Activated CD4-positive, alpha-beta T cell treated with anti-CD3 and anti-CD28 coated beads, Interleukin-2, amount 10 ng/mL, durations not matched to agents 7 days and 5 days (primary cell): Measurements from ENCODE around the gene GRID1. TPM values are rescaled to one million over a fixed set of nuclear protein-coding genes. Genes with fewer than 3 reads are reported as not detected.

Source experiments
- CTCF ChIA-PET: fragments of 350-600 bp; sonication (Branson Sonifier 250); formaldehyde crosslinking; loops from one replicate; lab custom pipeline; 2021; ENCODE audit warnings: antibody characterized with exemption; lab: Charles Lee
- POLR2A ChIA-PET: fragments of 350-600 bp; sonication (Branson Sonifier 250); formaldehyde crosslinking; loops from one replicate; lab custom pipeline; 2021; ENCODE audit warnings: antibody characterized with exemption; lab: Charles Lee
- DNase-seq: peaks from one replicate; pipeline ENCODE4 v3.0.0-alpha.2; 2020
- H3K27ac Mint-ChIP-seq: one replicate; pipeline ENCODE4 v1.8.0; 2021; ENCODE audit warnings: mild to moderate bottlenecking, moderate library complexity, mixed read lengths
- H3K27me3 Mint-ChIP-seq: one replicate; pipeline ENCODE4 v1.8.0; 2021; ENCODE audit warnings: mixed read lengths
- H3K36me3 Mint-ChIP-seq: one replicate; pipeline ENCODE4 v1.8.0; 2021; ENCODE audit warnings: low read depth, mixed read lengths
- H3K4me1 Mint-ChIP-seq: one replicate; pipeline ENCODE4 v1.8.0; 2021; ENCODE audit warnings: mixed read lengths
- H3K4me3 Mint-ChIP-seq: one replicate; pipeline ENCODE4 v1.8.0; 2021; ENCODE audit warnings: mild to moderate bottlenecking, moderate library complexity, mixed read lengths
- H3K9me3 Mint-ChIP-seq: one replicate; pipeline ENCODE4 v1.8.0; 2021; ENCODE audit warnings: mixed read lengths
- total RNA-seq, 2 experiments: library from RNA; stranded (reverse); gene quantifications; one replicate each; pipeline ENCODE4 v1.2.3, GENCODE V29; 2021

GRID1 gene
- total RNA-seq, 2 experiments from 2014 or later = not detected

DNA sequence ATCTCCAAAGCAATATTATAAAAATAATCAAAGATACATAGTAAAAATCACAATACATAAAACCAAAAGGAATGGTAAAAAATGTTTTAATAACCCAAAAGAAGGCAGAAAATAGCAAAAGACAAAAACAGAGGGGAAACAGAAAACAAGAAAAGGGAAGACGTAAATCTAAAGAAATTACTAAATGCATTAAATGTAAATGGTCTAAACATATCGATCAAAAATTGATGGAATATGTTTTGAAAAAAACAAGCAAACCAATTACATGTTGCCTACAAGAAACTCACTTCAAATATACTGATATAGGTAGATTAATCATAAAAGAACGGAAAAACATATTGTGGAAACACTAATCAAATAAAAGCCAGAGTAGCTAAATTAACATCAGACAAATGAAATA, 369.1 kb downstream of the GRID1 start:
- no peak overlapping the region for H3K4me3 Mint-ChIP-seq
- CTCF ChIA-PET = no interaction called here
- H3K36me3 Mint-ChIP-seq = no peaks in the 10 kb centered on the region
- no peak overlapping the region for H3K27ac Mint-ChIP-seq
- no peaks in the 10 kb centered on the region for H3K9me3 Mint-ChIP-seq
- H3K27me3 Mint-ChIP-seq = peaks cover 26% of the 10 kb centered on the region
- no peak for DNase-seq
- POLR2A ChIA-PET = no interaction called here
- no peaks in the 10 kb centered on the region for H3K4me1 Mint-ChIP-seq

DNA sequence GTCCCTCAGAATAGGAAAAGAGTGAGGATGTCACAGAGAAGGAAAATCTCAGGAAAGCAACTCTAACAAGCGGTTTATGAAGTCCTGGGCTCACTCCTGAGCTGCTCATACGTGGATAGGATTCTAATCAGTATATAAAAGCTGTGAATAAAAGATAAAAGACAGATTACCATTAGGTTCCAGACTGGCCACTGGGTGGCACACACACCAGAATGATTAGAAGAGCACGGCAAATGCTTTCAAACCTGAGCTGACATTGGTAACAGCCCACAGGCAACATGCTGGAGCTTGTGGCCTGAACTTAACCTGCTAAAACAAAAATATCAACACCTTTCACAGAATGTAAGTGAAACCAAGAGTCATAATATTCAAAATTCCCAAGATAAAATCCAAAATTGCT, 370.8 kb downstream of the GRID1 start:
- Mint-ChIP-seq H3K9me3 (no peaks in the 10 kb centered on the region), H3K27ac (no peak overlapping the region), H3K4me1 (no peaks in the 10 kb centered on the region), H3K4me3 (no peak overlapping the region), H3K27me3 (peaks cover 19% of the 10 kb centered on the region), H3K36me3 (no peaks in the 10 kb centered on the region)
- DNase-seq = peak; percentile 22
- CTCF ChIA-PET = interaction anchor here (1.0 kb wide), 1 partner anchor 9 kb away, joined by 3 read pairs; no protein-coding TSS in a partner anchor
- POLR2A ChIA-PET = no interaction called here

DNA sequence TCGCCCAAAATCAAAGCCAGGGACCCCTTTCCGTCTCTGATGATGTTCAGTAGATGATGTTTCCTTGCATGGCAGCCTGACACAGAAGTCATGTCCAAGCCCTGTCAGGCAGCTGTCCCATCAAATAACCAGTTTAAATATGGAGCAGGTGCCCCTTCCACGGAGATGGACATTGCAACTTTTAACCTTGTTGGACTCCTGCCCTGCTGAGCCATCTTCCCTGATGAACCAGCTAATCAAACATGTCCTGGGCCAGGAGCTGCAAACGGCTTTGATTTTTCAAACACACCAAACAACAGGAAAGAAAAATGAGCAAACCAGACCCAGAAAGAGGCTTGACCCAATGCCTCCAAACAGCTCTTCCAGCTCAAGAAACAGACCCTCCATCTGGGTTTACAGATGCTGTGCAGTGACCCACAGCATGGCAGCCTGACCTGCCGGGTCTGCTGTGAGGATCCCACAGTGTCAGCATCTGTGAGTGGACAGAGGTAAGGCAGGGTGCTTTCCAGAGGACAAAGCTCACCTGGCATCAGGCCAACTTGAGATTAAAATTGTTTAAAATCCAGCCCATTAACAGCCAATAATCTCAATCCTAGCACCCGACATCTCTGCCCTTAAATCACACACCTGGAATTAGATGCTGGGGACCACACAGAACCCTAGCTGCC, 372.6 kb downstream of the GRID1 start:
- no peaks in the 10 kb centered on the region for H3K9me3 Mint-ChIP-seq
- DNase-seq = no peak
- H3K36me3 Mint-ChIP-seq = no peaks in the 10 kb centered on the region
- ChIA-PET POLR2A (no interaction called here), CTCF (interaction anchor here (0.6 kb wide), 1 partner anchor 15 kb away, joined by 3 read pairs; no protein-coding TSS in a partner anchor)
- H3K4me3 Mint-ChIP-seq = no peak overlapping the region
- H3K27me3 Mint-ChIP-seq = peaks cover 11% of the 10 kb centered on the region
- H3K27ac Mint-ChIP-seq = no peak overlapping the region
- no peaks in the 10 kb centered on the region for H3K4me1 Mint-ChIP-seq

DNA sequence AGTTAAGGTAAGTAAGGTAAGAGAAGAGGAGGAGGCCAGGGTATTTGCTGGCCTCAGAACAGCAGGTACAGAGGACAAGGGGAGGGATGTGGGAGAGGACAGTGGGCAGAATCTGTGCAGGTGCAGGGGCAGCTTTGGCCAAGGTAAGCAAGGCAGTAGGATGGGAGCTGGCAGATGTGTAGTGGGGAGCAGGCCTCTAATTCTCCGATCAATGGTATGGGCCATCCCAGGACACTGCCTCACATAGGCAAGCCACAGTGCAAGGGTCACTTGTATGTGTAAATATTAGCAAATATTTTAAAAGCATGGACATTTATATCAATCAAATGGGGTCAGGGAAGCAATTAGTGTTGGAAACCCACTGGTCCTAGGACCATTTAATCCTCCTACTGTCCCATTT, 373.5 kb downstream of the GRID1 start:
- H3K27me3 Mint-ChIP-seq = peaks cover 10% of the 10 kb centered on the region
- H3K36me3 Mint-ChIP-seq = no peaks in the 10 kb centered on the region
- no peak overlapping the region for H3K27ac Mint-ChIP-seq
- H3K4me3 Mint-ChIP-seq = no peak overlapping the region
- no peaks in the 10 kb centered on the region for H3K9me3 Mint-ChIP-seq
- ChIA-PET POLR2A (no interaction called here), CTCF (no interaction called here)
- no peak for DNase-seq
- no peaks in the 10 kb centered on the region for H3K4me1 Mint-ChIP-seq

DNA sequence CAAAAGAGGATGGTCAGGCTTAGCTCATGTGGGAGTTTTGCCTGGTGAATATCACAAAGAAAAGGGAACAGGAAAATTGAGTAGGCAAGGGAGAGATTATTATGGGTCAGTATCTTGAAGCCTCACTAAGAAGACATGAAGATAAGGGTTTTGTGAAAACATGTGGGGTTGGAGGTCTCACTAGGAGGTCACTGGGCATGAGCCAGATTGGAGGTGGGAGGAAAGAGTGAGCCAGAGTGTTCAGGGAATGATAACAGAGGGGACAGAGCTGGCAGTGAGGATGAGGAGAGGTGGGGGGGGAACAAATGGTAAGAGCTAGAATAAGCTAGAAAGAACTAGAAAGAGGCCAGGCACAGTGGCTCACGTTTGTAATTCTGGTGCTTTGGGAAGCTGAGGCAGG, 374.3 kb downstream of the GRID1 start:
- POLR2A ChIA-PET = no interaction called here
- DNase-seq = no peak
- H3K9me3 Mint-ChIP-seq = no peaks in the 10 kb centered on the region
- no peaks in the 10 kb centered on the region for H3K4me1 Mint-ChIP-seq
- CTCF ChIA-PET = no interaction called here
- H3K36me3 Mint-ChIP-seq = no peaks in the 10 kb centered on the region
- no peak overlapping the region for H3K4me3 Mint-ChIP-seq
- peaks cover 7% of the 10 kb centered on the region for H3K27me3 Mint-ChIP-seq
- H3K27ac Mint-ChIP-seq = no peak overlapping the region

DNA sequence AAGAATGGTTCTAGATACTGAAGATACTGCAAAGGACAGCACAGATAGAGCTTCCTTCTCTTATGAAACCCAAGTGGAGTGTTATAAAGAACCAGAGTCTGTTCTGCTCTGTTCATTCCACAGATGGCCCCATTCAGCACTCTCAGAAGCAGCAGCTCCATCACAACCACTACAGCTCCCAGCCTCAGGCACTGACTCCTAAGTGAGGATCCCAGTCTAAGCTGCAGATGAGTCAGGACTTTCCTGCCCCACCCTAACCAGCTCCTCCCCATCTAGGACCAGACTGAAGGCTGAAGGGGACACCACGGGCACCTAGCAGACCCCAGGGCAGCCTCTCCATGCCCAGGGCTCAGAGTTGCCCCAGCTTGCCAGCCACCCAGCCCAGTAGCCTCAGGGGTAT, 379.8 kb downstream of the GRID1 start:
- ChIA-PET CTCF (interaction anchor here (1.0 kb wide), 1 partner anchor 9 kb away, joined by 3 read pairs; no protein-coding TSS in a partner anchor), POLR2A (no interaction called here)

DNA sequence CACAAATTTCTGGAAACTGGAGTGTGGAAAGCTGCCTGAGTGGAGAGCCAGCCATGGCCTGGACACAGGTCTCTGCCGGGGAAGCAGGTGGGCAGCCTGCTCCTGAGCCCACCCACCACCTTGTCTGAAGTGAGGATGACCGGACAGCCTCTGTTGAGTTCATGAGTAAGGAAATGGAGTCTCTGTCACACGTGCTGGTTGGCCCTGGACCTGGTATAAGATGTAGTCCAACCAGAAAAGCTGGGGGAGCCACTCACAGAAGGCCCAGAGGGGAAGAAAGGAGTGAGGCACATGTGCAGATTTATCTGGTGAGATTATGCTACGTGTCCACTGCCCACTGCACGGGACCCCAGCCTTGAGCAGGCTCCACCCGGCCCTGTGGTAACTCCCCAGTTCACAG, 383.5 kb downstream of the GRID1 start:
- DNase-seq = no peak
- H3K9me3 Mint-ChIP-seq = no peaks in the 10 kb centered on the region
- no peak overlapping the region for H3K27ac Mint-ChIP-seq
- CTCF ChIA-PET = no interaction called here
- H3K27me3 Mint-ChIP-seq = no peaks in the 10 kb centered on the region
- POLR2A ChIA-PET = no interaction called here
- H3K4me1 Mint-ChIP-seq = no peaks in the 10 kb centered on the region
- H3K36me3 Mint-ChIP-seq = no peaks in the 10 kb centered on the region
- no peak overlapping the region for H3K4me3 Mint-ChIP-seq

More for the DNA sequence above, 379.8 kb downstream of the GRID1 start:
- H3K9me3 Mint-ChIP-seq = no peaks in the 10 kb centered on the region
- H3K4me1 Mint-ChIP-seq = no peaks in the 10 kb centered on the region
- no peaks in the 10 kb centered on the region for H3K36me3 Mint-ChIP-seq
- no peak overlapping the region for H3K4me3 Mint-ChIP-seq
- no peak overlapping the region for H3K27ac Mint-ChIP-seq
- peaks cover 2% of the 10 kb centered on the region for H3K27me3 Mint-ChIP-seq
- no peak for DNase-seq

DNA sequence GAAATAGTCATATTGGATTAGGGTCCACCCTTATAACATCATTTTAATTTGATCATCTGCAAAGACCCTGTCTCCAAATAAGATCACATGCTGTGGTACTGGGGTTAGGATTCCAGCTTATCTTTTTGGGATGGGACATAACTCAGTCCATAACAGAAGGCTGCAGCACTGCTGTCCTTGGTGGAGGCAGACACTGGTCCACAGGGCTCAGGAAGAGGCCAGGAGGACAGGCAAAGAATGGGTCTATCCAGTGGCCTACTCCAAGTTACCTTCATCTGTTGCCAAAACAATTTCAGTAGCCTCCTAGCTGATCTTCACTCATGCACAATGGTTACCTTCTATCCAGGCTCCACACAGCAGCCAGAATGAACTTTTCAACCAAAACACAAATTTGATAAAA, 387.0 kb downstream of the GRID1 start:
- ChIA-PET POLR2A (no interaction called here), CTCF (no interaction called here)
- Mint-ChIP-seq H3K4me1 (no peaks in the 10 kb centered on the region), H3K27me3 (no peaks in the 10 kb centered on the region), H3K9me3 (no peaks in the 10 kb centered on the region), H3K36me3 (no peaks in the 10 kb centered on the region), H3K27ac (no peak overlapping the region), H3K4me3 (no peak overlapping the region)
- DNase-seq = no peak

DNA sequence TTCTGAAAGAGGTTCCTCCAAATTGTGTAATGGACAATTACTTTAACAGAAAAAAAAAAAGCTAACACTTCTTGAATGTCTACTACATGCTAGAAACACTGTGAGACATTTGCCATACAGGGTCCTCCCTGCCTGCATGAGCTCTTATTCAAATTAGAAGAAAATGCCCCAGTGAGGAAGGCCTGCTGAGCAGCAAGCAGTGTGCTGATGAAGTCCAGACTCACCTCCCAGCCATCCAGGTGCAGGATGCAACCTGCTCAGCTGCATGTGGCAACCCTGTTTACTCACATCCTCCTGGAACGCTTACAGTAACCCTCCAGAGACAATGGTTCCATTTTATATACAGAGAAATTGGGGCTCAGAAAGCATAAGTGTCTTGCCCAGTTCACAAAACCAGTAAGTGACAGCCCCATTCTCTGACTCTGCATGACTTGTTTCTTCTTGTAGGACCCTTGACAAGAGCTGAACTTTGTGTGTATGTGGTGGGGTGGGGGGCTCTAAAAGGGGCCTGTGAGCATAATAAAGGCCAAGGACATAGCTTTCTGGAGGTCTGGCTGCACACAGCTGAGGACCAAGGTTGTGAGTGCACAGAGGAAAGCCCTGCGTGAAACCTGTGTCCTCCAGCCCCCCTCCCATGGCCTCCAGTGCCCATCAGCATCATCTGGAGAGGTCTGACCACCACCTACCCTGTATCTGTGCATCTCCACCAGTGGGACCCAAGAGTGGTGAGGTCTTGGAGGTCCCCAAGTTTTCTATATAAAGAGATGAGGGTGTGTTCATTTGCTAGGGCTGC, 387.8 kb downstream of the GRID1 start:
- no peak overlapping the region for H3K4me3 Mint-ChIP-seq
- no peak overlapping the region for H3K27ac Mint-ChIP-seq
- no peaks in the 10 kb centered on the region for H3K9me3 Mint-ChIP-seq
- H3K36me3 Mint-ChIP-seq = no peaks in the 10 kb centered on the region
- H3K27me3 Mint-ChIP-seq = no peaks in the 10 kb centered on the region
- H3K4me1 Mint-ChIP-seq = no peaks in the 10 kb centered on the region
- DNase-seq = no peak
- ChIA-PET POLR2A (no interaction called here), CTCF (no interaction called here)

DNA sequence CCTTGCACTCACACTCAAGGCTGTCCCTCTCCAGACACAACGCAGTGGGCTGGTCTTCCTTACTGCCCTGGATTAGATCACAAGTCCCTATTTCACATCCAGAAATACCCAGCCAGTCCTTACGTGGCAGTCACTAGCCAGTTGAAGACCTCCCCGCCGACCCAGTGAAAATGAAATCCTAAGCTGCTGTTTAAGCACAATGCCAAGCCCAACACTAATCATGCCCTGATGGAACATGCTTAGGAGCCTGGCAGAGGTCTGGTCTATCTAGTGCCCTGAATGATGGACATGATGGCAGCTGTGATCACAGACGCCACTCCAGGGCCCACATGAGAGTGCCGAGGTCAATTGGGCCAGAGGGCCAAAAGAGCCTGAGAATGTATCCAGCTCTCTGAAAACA, 389.0 kb downstream of the GRID1 start:
- no peak overlapping the region for H3K4me3 Mint-ChIP-seq
- ChIA-PET CTCF (no interaction called here), POLR2A (no interaction called here)
- H3K36me3 Mint-ChIP-seq = no peaks in the 10 kb centered on the region
- H3K4me1 Mint-ChIP-seq = no peaks in the 10 kb centered on the region
- no peaks in the 10 kb centered on the region for H3K27me3 Mint-ChIP-seq
- H3K9me3 Mint-ChIP-seq = no peaks in the 10 kb centered on the region
- H3K27ac Mint-ChIP-seq = no peak overlapping the region
- DNase-seq = no peak

DNA sequence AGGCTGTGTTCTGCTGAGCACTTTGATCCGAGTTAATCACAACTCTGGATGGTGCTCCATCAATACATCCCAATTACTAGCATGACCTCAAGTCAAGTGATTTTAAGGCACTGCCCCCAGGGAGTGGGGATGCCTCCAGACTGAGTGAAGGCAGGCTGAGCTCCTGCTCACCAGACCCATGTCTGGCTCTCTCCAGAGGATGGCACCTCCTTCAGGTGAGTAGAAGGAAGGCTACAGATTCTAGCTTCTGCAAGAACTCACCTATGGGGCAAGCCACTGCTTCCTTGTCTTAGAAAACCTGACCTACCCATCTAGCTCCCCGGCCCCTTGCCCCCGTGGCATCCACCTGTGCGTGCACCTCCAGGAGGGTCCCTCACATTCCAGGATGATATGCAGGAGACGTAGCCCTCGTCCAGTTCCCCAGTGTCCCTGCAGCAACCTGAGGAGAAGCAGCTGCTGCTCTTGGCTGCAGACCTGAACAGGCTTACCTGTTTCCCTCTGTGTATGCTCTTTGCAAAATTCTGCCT, 390.3 kb downstream of the GRID1 start:
- Mint-ChIP-seq H3K27ac (no peak overlapping the region), H3K9me3 (no peaks in the 10 kb centered on the region), H3K27me3 (peaks cover 2% of the 10 kb centered on the region), H3K36me3 (no peaks in the 10 kb centered on the region), H3K4me1 (no peaks in the 10 kb centered on the region), H3K4me3 (no peak overlapping the region)
- DNase-seq = no peak
- CTCF ChIA-PET = interaction anchor here (0.5 kb wide), 1 partner anchor 110 kb away, joined by 4 read pairs; no protein-coding TSS in a partner anchor
- POLR2A ChIA-PET = no interaction called here

DNA sequence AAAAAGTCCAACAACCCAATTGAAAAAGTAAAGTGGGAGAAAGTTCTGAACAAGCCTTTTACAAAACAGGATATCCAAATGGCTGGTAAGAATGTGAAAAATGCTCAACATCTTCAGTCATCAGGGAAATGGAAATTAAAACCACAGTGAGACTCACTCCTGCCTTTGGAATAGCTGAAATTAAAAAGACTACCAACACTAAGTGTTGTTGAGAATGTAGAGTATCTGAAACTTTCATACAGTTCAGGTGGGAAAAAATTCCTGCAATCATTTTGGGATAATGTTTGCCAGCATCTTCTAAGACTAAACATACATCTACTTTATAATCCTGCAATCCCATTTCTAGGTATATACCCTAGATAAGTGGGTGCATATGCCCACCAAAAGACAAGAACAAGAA, 395.1 kb downstream of the GRID1 start:
- ChIA-PET CTCF (no interaction called here), POLR2A (no interaction called here)
- no peaks in the 10 kb centered on the region for H3K9me3 Mint-ChIP-seq
- no peak for DNase-seq
- peaks cover 4% of the 10 kb centered on the region for H3K4me1 Mint-ChIP-seq
- peaks cover 8% of the 10 kb centered on the region for H3K27me3 Mint-ChIP-seq
- no peaks in the 10 kb centered on the region for H3K36me3 Mint-ChIP-seq
- no peak overlapping the region for H3K27ac Mint-ChIP-seq
- no peak overlapping the region for H3K4me3 Mint-ChIP-seq

DNA sequence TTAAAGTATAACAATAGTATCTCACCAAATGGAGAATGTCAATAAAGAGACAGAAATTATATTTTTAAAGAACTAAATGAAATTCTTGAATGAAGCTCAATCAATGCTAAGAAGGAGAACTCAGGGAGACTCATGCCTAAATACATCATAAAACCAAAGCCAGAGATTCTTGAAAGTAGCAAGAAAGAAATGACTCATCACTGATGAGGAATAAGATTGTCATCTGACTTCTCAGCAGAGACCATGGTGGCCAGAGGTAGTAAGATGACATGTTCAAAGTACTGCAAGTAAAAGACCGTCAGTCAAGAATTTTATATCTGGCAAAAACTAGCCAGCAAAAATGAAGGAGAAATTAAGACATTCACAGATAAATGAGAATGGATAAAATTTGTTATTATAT, 399.0 kb downstream of the GRID1 start:
- POLR2A ChIA-PET = no interaction called here
- DNase-seq = no peak
- H3K27me3 Mint-ChIP-seq = peaks cover 16% of the 10 kb centered on the region

More for the DNA sequence above, 399.0 kb downstream of the GRID1 start:
- Mint-ChIP-seq H3K4me1 (peaks cover 4% of the 10 kb centered on the region), H3K4me3 (no peak overlapping the region), H3K27ac (no peak overlapping the region), H3K9me3 (peaks cover 6% of the 10 kb centered on the region), H3K36me3 (no peaks in the 10 kb centered on the region)
- CTCF ChIA-PET = no interaction called here
